HG02840 (cell line): Measurements from ENCODE around the gene BMP6.
"Not testable (repeated sequence)": the region's sequence is repeated elsewhere in the genome, so short reads cannot be mapped to it uniquely, and the experiment has no call there.

Experiments used
- ATAC-seq: cut with Tn5 transposase; IDR thresholded peaks from one replicate; pipeline ENCODE4 v1.9.1; 2021; ENCODE audit warnings: mild to moderate bottlenecking, moderate library complexity, moderate number of reproducible peaks; ENCODE audit not compliant: unreplicated experiment, low FRiP score

The BMP6 gene

DNA sequence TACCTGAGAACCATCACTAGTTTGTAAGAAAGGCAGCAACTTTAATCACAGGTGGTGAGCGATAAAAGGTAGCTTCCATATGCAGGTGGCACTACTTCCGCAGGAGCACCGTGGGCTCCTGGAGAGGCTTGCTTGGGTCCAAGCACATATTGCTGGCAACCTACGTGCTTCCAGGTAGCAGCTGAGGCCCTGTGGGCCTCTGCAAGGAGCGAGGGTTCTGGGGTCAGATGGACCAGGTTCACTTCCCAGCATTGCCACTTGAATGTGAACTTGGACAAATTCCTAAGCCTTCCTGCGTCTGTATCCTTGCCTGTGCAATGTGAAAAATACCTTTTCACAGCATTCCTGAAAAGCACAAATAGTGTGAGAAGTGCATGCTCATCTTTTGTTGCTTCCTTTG, 153.7 kb downstream of the BMP6 start:
- no peak for ATAC-seq

DNA sequence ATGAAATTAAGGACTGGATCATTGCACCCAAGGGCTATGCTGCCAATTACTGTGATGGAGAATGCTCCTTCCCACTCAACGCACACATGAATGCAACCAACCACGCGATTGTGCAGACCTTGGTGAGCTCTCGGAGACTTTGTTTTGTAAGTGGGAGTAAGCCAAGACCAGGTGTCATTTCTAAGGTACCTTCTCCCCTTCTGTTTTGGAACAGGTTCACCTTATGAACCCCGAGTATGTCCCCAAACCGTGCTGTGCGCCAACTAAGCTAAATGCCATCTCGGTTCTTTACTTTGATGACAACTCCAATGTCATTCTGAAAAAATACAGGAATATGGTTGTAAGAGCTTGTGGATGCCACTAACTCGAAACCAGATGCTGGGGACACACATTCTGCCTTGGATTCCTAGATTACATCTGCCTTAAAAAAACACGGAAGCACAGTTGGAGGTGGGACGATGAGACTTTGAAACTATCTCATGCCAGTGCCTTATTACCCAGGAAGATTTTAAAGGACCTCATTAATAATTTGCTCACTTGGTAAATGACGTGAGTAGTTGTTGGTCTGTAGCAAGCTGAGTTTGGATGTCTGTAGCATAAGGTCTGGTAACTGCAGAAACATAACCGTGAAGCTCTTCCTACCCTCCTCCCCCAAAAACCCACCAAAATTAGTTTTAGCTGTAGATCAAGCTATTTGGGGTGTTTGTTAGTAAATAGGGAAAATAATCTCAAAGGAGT, 154.2 kb downstream of the BMP6 start:
- ATAC-seq = no peak

DNA sequence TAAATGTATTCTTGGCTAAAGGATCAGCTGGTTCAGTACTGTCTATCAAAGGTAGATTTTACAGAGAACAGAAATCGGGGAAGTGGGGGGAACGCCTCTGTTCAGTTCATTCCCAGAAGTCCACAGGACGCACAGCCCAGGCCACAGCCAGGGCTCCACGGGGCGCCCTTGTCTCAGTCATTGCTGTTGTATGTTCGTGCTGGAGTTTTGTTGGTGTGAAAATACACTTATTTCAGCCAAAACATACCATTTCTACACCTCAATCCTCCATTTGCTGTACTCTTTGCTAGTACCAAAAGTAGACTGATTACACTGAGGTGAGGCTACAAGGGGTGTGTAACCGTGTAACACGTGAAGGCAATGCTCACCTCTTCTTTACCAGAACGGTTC, 154.8 kb downstream of the BMP6 start:
- ATAC-seq = no peak

DNA sequence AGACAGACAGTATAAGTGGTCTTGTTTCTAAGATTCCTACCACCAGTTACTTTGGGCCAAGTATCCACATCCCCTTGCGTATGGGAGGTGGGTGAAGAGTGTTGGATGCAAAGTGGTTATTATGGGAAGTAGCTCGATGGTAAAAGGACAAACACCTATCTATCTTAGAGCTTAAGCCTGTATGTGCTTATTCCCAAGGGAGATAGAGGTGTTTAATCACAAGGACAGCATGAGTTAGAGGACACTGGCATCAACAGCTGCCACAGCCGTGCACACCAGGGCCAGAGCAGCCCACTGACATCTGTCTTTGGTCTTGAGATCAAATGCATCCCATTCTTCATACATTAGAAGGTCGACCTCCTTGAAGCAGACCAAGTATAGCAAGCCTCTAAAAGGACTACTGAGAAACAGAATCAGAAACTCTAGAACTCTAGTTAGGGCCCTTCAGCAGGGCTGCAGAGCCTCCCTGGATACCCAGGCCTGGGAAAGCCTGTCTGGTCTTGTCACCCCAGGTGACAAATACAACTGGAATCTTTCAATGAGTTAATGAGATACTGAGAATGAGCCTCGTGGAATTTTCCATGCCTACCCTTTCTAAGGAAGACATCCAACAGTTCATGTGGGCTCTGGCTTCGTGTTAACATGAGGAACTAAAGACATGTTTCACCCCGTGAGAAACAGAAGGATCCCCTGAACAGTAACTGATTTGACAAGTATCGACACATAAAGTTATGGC, 156.0 kb downstream of the BMP6 start:
- ATAC-seq = no peak

DNA sequence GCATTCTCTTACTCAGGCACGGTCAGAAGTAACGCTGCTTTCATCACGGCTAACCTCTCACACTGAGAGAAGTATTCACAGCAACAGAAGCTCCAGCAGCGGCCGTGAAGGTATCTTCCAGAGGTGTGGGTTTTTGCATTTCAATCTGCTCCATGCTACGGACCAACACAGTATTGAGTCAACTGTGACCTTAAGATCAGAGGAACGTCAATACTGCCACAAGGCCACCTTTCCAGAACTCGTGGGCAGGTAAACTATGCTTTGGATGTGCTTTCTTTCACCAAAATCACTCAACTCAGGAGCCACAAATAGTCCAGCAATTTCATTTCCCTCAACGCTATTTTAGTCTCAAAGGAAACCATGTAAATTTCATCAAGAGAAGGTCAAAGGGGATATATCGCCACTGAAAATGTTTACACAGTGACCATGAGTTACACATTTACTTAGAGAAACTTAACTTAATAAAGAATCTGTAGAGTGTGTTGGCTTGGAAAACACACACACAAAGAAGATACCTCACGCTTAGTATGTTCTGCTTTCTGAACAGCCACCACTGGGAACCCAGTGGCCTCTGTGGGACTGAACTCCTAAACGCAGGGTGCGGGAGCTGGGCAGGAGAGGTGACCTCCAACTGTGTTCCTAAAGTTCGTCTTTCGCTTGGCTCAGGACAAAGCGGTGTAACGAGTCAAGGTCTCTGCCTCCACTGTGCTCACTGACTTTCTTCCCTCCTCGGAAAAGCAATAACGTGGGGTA, 156.8 kb downstream of the BMP6 start:
- ATAC-seq = no peak

DNA sequence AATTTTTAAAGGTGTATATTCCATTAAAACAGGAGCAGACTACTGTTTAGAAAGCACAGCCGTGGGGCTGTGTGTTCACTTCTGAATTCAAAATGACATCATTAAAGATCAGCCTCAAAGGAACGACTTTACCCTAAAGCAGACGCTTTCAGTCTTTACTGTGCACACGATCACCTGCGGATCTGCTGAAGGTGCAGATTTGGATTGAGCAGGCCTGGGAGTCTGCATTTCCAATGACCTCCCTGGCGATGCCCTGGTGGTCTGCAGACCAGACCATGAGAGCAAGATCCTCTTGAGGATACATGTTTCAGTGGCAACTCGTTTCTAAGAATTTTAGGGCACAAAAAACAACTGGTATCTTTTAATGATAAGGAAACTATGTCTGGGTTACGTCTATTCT, 157.5 kb downstream of the BMP6 start:
- ATAC-seq = no peak

DNA sequence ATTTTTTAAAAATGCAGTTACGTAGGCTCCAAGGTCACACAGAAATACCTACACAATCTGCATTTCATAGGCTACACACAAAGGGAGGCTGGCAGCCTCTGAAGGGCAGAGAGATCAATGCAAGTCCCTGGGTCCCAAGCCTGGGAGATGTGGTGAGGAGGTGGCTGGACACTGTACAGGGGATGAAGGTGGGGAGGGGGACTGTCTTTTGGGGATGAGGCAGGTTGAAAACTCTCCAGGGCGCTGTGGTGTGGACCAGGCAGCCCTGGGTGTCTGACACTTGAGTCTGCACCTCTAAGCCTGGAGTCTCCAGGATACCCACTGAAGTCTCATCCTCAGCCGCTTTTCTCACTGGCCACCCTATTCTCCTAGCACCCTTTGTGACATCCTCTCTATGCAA, 160.2 kb downstream of the BMP6 start:
- ATAC-seq = no peak

DNA sequence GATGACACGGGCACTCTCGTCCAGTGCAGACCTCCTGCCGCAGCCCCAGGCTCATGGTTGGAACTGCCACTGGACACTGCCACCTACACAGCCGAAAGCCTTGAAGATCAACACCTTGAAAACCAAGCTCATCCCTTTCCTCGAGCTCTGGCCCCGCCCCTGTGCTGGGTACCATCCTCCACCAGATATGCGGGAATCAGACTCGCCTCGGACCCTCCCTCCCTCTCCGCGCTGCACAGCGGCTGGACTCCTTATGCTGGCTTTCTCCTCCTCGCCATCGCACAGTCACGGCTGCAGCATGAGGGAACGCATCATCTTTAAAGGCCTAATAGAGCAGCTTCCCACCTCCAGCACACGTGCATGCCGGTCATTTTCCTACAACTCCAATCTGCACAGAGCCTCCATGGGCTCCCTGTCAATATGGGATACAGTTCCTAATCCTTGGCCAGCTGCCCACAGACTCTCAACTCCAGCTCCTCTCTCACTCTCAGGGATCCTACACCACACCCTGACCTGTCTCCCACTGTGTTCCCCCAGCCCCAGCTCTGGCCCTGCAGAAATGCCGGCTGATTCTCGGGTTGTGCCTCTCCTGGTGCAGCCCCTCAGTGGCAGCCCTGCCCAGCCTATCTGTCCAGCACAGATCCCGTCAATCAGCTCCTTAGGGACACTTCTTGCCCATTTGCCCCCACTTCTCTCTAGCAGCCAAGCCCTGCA, 161.5 kb downstream of the BMP6 start:
- ATAC-seq = no peak

DNA sequence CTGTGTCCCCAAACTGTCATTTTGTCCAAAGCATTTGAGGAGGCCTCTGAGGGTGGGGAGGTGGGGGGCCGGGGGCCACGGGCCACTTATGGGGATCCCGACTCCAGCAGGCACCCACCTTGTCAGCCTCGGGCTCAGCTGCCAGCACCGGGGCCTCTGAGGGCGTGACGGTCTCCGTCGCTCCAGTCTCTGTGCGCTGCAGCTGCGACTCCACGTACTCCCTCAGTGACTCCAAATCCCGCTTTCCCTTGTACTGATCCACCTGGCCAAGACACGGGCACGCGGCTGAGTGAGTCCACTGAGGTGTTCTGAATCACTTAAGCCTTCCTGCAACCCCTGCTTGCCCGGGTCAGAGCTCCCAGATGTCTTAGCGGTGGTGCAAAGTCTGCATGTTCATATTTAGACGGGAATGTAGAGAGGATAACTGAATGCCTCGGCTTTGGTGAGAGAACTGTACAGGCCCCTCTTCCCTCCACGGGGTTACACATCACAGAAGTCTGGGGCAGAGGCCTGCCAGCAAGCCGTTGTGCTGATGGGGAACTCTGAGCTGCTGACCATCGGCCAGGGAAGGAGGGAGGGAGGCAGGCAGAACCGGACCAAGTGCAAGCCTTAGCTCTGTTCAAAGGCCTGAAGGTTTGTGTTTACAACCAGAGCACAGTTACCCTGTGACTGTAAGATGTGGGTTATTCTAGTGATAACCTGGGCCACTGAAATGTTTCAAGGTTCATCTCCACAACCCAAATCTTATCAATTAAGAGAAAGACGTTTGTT, 162.9 kb downstream of the BMP6 start:
- ATAC-seq = no peak

DNA sequence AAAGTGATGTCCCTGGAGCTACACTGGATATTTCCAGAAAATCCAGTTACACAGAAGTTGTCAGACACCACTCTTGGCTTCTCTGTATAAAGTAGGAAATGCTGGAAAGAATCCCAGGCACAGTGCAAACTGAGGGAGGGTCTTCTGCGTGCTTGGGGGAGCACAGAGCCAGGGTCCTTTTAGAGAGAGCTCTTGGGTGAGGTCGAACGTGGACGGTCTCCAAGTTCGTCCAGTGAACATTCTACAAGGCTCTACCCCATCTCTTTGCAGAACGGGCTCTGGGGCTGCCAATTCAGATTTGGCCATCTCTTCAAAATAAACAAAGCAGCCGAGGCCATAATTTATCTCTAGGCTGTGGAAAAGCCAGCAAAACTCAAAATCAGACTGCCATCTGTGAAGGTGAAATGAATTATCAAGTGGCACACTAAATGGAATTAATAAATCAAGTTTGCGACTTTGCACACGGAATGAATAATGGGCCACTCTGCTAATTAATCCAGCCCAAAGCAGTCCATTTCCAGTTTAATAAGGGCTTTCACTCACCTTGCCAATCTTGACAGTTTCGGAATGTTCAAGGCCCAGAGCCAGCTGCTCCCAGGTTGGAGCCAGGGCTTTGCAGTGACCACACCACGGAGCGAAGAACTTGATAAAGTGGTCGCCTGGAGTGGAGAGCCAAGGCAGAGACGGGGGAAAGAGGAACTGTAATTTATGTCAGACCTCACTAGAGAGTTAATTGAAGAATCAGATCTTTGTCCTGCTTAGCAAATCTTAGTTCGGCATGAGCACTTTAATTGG, 165.4 kb downstream of the BMP6 start:
- ATAC-seq = no peak

DNA sequence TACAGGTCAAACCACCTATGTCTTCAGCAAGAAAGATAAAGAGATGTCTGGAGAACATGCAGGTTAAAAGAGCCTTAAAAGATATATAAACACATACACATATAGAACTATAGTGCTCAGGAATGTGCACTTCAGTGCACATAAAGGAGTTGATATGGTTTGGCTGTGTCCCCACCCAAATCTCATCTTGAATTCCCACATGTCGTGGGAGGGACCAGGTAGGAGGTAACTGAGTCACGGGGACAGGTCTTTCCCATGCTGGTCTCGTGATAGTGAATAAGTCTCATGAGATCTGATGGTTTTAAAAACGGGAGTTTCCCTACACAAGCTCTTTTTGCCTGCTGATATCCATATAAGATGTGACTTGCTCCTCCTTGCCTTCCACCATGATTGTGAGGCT, 166.5 kb downstream of the BMP6 start:
- not testable (repeated sequence) for ATAC-seq

DNA sequence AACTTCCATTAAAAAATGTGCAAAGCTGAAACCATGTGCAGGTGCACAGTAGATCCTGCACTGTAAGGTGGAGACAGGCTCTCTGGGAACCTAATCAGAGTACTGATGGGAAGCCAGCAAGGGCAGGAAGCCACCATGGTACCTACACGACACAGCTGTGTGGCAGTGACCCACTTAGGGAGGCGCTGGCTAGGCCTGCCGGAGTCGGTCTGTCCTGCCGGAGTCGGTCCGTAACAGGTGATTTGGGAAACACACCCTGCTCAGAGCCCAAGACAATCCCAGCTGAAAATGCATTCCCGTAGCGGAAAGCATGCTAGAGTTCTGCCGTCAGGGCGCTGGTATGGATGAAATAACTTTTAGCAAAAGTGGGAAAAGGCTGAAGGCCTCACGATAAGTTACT, 167.4 kb downstream of the BMP6 start:
- no peak for ATAC-seq

DNA sequence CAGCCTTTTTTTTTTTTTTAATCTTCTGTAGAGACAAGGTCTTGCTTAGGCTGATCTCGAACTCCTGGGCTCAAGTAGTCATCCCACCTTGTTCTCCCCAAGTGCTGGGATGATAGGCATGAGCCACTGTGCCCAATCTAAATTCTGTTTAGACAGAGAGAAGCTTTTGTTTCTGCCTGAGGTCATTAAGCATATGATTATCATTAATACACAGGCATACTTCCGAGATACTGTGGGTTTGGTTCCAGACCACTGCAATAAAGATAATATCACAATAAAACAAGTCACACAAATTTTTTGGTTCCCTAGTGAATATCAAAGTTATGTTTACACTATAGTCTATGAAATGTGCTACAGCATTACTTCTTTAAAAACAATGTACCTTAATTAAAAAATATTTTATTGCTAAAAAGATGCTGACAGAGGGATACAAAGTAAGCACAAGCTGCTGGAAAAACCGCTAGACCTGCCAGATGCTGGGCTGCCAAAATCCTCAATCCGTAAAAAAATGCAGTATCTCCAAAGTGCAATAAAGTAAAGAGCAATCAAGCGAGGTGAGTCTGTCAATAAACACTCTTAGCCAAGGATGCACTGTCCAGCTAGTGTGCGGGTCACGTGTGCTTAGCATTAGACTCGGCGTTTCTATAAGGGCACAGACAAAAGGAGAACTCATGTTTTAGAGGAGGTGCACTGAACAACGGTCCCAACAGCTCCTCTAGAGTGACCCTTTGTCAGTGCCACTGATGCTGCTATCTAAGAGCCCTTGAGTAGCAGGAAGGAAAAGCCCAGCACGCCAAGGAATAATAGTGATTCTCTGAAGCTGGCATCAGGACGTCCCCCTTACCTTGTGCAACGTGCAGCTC, 168.6 kb downstream of the BMP6 start:
- ATAC-seq = no peak

DNA sequence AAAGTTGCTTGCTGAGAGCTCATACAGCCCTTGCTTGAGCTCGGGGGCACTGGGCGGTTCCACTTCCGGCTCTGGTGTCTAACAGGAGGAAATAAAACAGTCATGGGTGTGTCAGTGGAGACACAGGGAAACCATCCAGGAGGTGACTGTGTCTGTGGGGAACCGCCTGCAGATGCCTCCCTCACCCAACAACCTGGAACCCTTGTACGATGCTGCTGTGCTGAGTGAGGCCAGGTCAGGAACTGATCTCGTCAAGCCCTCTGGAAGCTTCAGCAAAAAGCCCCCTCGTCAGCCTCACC, 169.2 kb downstream of the BMP6 start:
- no peak for ATAC-seq

DNA sequence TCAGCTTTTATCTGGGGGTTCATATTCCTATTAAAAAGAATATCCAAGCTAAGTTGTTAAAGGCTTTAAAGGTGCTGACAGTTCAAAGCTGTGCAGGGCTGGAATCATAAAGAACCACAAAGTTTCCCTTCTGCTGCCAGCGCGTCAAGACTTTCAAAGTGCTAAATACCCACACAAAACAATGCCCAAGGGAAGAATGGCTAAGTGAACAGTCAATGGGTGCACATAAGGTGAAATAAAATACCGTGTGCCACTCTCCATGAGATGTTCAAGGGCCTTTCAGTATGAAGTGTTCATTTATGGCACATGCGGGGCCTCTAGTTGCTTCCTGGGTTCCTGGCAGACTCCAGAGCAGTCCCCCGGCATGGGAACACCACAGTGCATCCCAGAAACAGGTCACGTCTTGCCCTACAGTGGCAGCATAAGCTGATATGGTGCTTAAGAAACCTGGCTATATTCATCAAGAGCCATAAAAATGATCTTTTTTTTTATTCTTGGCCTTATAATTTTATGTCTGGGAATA, 170.6 kb downstream of the BMP6 start:
- ATAC-seq = no peak

DNA sequence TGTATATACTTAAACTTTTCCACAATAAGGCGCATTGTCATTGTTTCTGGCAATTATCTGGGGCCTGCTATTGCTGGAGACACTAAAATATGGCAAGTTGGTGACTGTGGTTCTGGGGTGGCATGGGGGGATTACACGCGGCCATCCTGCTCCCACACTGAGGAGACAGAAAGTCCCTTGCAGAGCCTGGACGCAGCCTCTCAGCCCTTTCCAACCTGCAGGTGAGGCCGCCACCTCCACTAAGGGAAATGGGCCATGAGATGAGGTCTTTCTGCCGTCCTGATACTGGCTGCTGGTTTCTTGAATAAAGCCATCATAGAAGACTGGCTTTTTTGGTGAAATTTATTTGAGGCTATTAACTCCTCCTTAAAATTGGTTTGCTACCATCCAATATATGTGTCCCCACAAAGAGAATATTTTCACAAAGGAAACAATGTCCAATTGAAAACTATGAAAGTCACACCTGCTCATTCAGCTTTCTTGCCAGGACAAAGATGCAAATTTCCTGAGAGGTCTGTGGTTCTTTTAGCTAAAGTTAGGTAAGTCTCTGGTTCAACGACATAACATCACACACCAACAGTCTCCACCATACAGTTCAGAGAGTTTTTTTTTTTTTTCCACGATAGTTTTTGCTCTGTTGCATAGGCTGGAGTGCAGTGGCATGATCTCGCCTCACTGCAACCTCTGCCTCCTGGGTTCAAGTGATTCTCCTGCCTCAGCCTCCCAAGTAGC, 171.7 kb downstream of the BMP6 start:
- ATAC-seq = no peak

DNA sequence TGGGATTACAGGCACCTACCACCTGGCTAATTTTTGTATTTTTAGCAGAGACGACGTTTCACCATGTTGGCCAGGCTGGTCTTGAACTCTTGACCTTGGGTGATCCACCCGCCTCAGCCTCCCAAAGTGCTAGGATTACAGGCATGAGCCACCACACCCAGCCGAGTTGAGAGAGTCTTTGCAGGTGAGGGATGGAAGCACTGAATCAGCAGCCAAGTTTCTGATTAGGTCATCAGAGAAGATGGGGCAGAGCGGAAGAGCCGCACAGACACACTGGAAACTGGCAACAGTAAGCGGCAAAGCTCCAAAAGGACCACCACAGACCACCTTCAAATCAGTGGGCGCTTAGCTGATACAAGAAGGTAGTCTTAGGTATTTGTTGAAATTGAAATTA, 172.3 kb downstream of the BMP6 start:
- not testable (repeated sequence) for ATAC-seq
